HepG2 (cell line): ENCODE results near the gene IL17C. TPM values are rescaled to one million over a fixed set of nuclear protein-coding genes. Genes with fewer than 3 reads are reported as not detected.

Experiments
- CENPT ChIP-seq: sonication (generic); formaldehyde crosslinking; IDR thresholded peaks from 2 replicates; pipeline ENCODE4 v1.8.0; 2022; ENCODE audit warnings: low read depth, mild to moderate bottlenecking, moderate library complexity, missing genetic modification reagents
- GTF3A ChIP-seq: sonication (generic); formaldehyde crosslinking; conservative IDR thresholded peaks from 2 replicates; pipeline ENCODE4 v1.4.0; 2020; ENCODE audit warnings: mild to moderate bottlenecking, missing genetic modification reagents
- IRF9 ChIP-seq: sonication (generic); formaldehyde crosslinking; IDR thresholded peaks from 2 replicates; pipeline ENCODE4 v1.8.0; 2022; ENCODE audit warnings: missing genetic modification reagents, mild to moderate bottlenecking, borderline replicate concordance
- MXI1 ChIP-seq: IDR thresholded peaks from 3 replicates; pipeline ENCODE4 v1.6.1; 2012; ENCODE audit warnings: low read depth, low read length, inconsistent platforms, borderline replicate concordance
- MYPOP ChIP-seq: sonication (generic); formaldehyde crosslinking; IDR thresholded peaks from 2 replicates; pipeline ENCODE4 v1.8.1; 2023; ENCODE audit warnings: mild to moderate bottlenecking, moderate library complexity, missing genetic modification reagents
- POLR2A ChIP-seq, 2 experiments: IDR thresholded peaks; 2 replicates each; pipeline ENCODE4 v1.6.1; 2011; ENCODE audit warnings: low read depth in 2 of 2, low read length in 2 of 2, mild to moderate bottlenecking in 1 of 2, moderate library complexity in 1 of 2; ENCODE audit not compliant: insufficient read depth in 1 of 2
- ZNF205 ChIP-seq: IDR thresholded peaks from 2 replicates; pipeline ENCODE4 v1.6.1; 2018; ENCODE audit warnings: missing biosample characterization, missing genetic modification reagents
- ZNF407 ChIP-seq: sonication (generic); formaldehyde crosslinking; IDR thresholded peaks from one replicate; pipeline ENCODE4 v1.5.1; 2020; ENCODE audit warnings: mild to moderate bottlenecking, missing genetic modification reagents; ENCODE audit errors: not compliant biosample characterization
- ZNF609 ChIP-seq: sonication (generic); formaldehyde crosslinking; IDR thresholded peaks from 2 replicates; pipeline ENCODE4 v1.4.0; 2020; ENCODE audit warnings: mild to moderate bottlenecking, missing genetic modification reagents, borderline replicate concordance
- ZNF704 ChIP-seq: sonication (generic); formaldehyde crosslinking; IDR thresholded peaks from 2 replicates; pipeline ENCODE4 v1.8.1; 2023; ENCODE audit warnings: mild to moderate bottlenecking, inconsistent platforms, moderate library complexity, missing genetic modification reagents, borderline replicate concordance
- polyA plus RNA-seq, 8 experiments: library from polyadenylated mRNA; depleted of rRNA in 3 of 8; stranded (reverse) in 7 of 8; unstranded in 1 of 8; fragments of >200 nt; fragmentation: Illumina TruSeq in 4 of 8; extraction: Trizol in 4 of 8; gene quantifications; 2 replicates each; pipeline versions ENCODE4 v1.2.1 to v1.2.3, GENCODE V29; 2011 to 2016; ENCODE audit warnings: low read depth in 4 of 8, missing spikeins in 1 of 8, mixed read lengths in 1 of 8; ENCODE audit not compliant: insufficient read depth in 1 of 8
- total RNA-seq, 5 experiments: library from RNA; depleted of rRNA; stranded (reverse); fragments of >200 nt; fragmentation: Illumina TruSeq; extraction: Trizol; gene quantifications; 2 replicates each; pipeline ENCODE4 v1.2.3, GENCODE V29; 2016; ENCODE audit warnings: low read depth in 1 of 5

Gene IL17C
- total and polyA plus RNA-seq, 2 of the 13 experiments (the other 11 are each of a cell fraction or from before 2014, with no cell fraction given), result not detected

- peak; percentile 91 for TF ChIP-seq IRF9 (CRISPR knock-in tag)
- TF ChIP-seq MYPOP, result peak; percentile 54; the same call in 1 of the 2 replicates
- TF ChIP-seq ZNF704 (CRISPR knock-in tag), result no peak; the same call in 1 of the 2 replicates
- TF ChIP-seq CENPT (CRISPR knock-in tag), result peak; percentile 86
- peak; percentile 45; the same call in 1 of the 2 replicates for TF ChIP-seq ZNF609 (CRISPR knock-in tag)
- peak in 1 of 2 experiments; percentile 15; a peak in 2 of 4 replicates for TF ChIP-seq POLR2A (IDR thresholded peaks at IDR 0.05; ENCODE audit: insufficient read depth in 1 of 2, low read depth in 2 of 2, low read length in 2 of 2)
- 0 out of 2 replicates have a peak, but pooled peaks have one; percentile 58 for TF ChIP-seq GTF3A (CRISPR knock-in tag)
- TF ChIP-seq ZNF407 (CRISPR knock-in tag), result no peak
- TF ChIP-seq ZNF205 (CRISPR knock-in tag), result no peak; the same call in 1 of the 2 replicates
- peak; percentile 65; the same call in 1 of the 3 replicates for TF ChIP-seq MXI1
Measured at GRCh38 chr16:88686439-88687253, 48.3 kb downstream of the IL17C start, which contains the start of gene SNAI3 (continued).
